ENCODE measurements around the gene NRN1L. TPM values are rescaled to one million over a fixed set of nuclear protein-coding genes. Genes with fewer than 3 reads are reported as not detected.

Gene NRN1L
- total RNA-seq, 1 donor from 2014 or later = 1.0 TPM

- Mint-ChIP-seq H3K36me3 (ENCODE audit: unreplicated experiment) (no peaks in the 10 kb centered on the region), H3K4me3 (ENCODE audit: unreplicated experiment) (peak overlapping the region; percentile 97), H3K9me3 (ENCODE audit: unreplicated experiment) (peaks cover 13% of the 10 kb centered on the region), H3K27me3 (ENCODE audit: unreplicated experiment) (peaks cover 5% of the 10 kb centered on the region), H3K4me1 (ENCODE audit: low read depth, unreplicated experiment) (peaks cover 26% of the 10 kb centered on the region), H3K27ac (ENCODE audit: unreplicated experiment) (peak overlapping the region; percentile 95)
- peak; percentile 79 for DNase-seq
- peak; percentile 25 for TF ChIP-seq CTCF (IDR thresholded peaks at IDR 0.05; ENCODE audit: partially characterized antibody, unreplicated experiment)
Observed at GRCh38 chr16:67842509-67843342, 42.0 kb upstream of the NRN1L start.

GRCh38 chr16:67843343-67843765 is 41.3 kb upstream of the NRN1L start:
- DNase-seq = no peak
- Mint-ChIP-seq H3K9me3 (ENCODE audit: unreplicated experiment) (peaks cover 15% of the 10 kb centered on the region), H3K36me3 (ENCODE audit: unreplicated experiment) (no peaks in the 10 kb centered on the region), H3K27ac (ENCODE audit: unreplicated experiment) (peak overlapping the region; percentile 95), H3K4me3 (ENCODE audit: unreplicated experiment) (peak overlapping the region; percentile 97), H3K4me1 (ENCODE audit: low read depth, unreplicated experiment) (peaks cover 30% of the 10 kb centered on the region), H3K27me3 (ENCODE audit: unreplicated experiment) (peaks cover 3% of the 10 kb centered on the region)
- TF ChIP-seq CTCF (IDR thresholded peaks at IDR 0.05; ENCODE audit: partially characterized antibody, unreplicated experiment) = no peak

- Mint-ChIP-seq H3K27ac (ENCODE audit: unreplicated experiment) (peak overlapping the region; percentile 48), H3K4me3 (ENCODE audit: unreplicated experiment) (peak overlapping the region; percentile 97), H3K4me1 (ENCODE audit: low read depth, unreplicated experiment) (peaks cover 32% of the 10 kb centered on the region), H3K36me3 (ENCODE audit: unreplicated experiment) (no peaks in the 10 kb centered on the region), H3K9me3 (ENCODE audit: unreplicated experiment) (peaks cover 15% of the 10 kb centered on the region), H3K27me3 (ENCODE audit: unreplicated experiment) (peaks cover 3% of the 10 kb centered on the region)
- no peak for DNase-seq
- TF ChIP-seq CTCF (IDR thresholded peaks at IDR 0.05; ENCODE audit: partially characterized antibody, unreplicated experiment) = no peak
Observed at GRCh38 chr16:67844497-67844896, 40.2 kb upstream of the NRN1L start.

GRCh38 chr16:67845291-67846062 is 39.2 kb upstream of the NRN1L start:
- Mint-ChIP-seq H3K9me3 (ENCODE audit: unreplicated experiment) (peaks cover 15% of the 10 kb centered on the region), H3K36me3 (ENCODE audit: unreplicated experiment) (no peaks in the 10 kb centered on the region), H3K27ac (ENCODE audit: unreplicated experiment) (peak overlapping the region; percentile 96), H3K4me1 (ENCODE audit: low read depth, unreplicated experiment) (peaks cover 32% of the 10 kb centered on the region), H3K4me3 (ENCODE audit: unreplicated experiment) (peak overlapping the region; percentile 97), H3K27me3 (ENCODE audit: unreplicated experiment) (peaks cover 3% of the 10 kb centered on the region)
- TF ChIP-seq CTCF (IDR thresholded peaks at IDR 0.05; ENCODE audit: partially characterized antibody, unreplicated experiment) = no peak
- DNase-seq = no peak

- no peaks in the 10 kb centered on the region for H3K36me3 Mint-ChIP-seq (ENCODE audit: unreplicated experiment)
- no peak for TF ChIP-seq CTCF (IDR thresholded peaks at IDR 0.05; ENCODE audit: partially characterized antibody, unreplicated experiment)
- DNase-seq = no peak
- peak overlapping the region; percentile 97 for H3K4me3 Mint-ChIP-seq (ENCODE audit: unreplicated experiment)
- peaks cover 32% of the 10 kb centered on the region for H3K4me1 Mint-ChIP-seq (ENCODE audit: low read depth, unreplicated experiment)
- H3K27ac Mint-ChIP-seq (ENCODE audit: unreplicated experiment) = peak overlapping the region; percentile 96
- H3K27me3 Mint-ChIP-seq (ENCODE audit: unreplicated experiment) = peaks cover 3% of the 10 kb centered on the region
- peaks cover 15% of the 10 kb centered on the region for H3K9me3 Mint-ChIP-seq (ENCODE audit: unreplicated experiment)
Observed at GRCh38 chr16:67846063-67846319, 38.7 kb upstream of the NRN1L start.
